Fibroblast of lung (primary cell): ENCODE results near the gene PTMA. TPM values are rescaled to one million over a fixed set of nuclear protein-coding genes. Genes with fewer than 3 reads are reported as not detected.
A peak's percentile ranks its signal among the peaks of the same experiment; 100 is the strongest.

ENCODE experiments used
- DNase-seq, 2 donors: peaks; one replicate each; pipeline versions ENCODE4 v3.0.0 to v3.0.0-alpha.2; 2010; ENCODE audit warnings: low read depth in 2 of 2
- H2AFZ ChIP-seq: 2 replicates; pipeline ENCODE4 v1.5.1; 2012; ENCODE audit warnings: low read length, control low read depth, inconsistent platforms
- H3K27ac ChIP-seq: 2 replicates; pipeline ENCODE4 v1.5.1; 2011; ENCODE audit warnings: low read length, control low read depth; ENCODE audit not compliant: insufficient read depth
- H3K27me3 ChIP-seq: 2 replicates; pipeline ENCODE4 v1.5.1; 2011; ENCODE audit warnings: mild to moderate bottlenecking, low read length; ENCODE audit not compliant: control insufficient read depth, insufficient read depth
- H3K36me3 ChIP-seq: 2 replicates; pipeline ENCODE4 v1.5.1; 2011; ENCODE audit warnings: low read length; ENCODE audit not compliant: control insufficient read depth, insufficient read depth
- H3K4me1 ChIP-seq: 2 replicates; pipeline ENCODE4 v1.5.1; 2011; ENCODE audit warnings: low read length; ENCODE audit not compliant: control insufficient read depth, insufficient read depth; ENCODE audit errors: extremely low read depth
- H3K4me2 ChIP-seq: 2 replicates; pipeline ENCODE4 v1.5.1; 2011; ENCODE audit warnings: low read length, control low read depth; ENCODE audit not compliant: insufficient read depth; ENCODE audit errors: extremely low read depth
- H3K4me3 ChIP-seq, 4 experiments: fragments of 200-600 bp in 1 of 4; sonication (generic) in 1 of 4; replicated peaks in 1 of 4; 2 replicates each; pipeline ENCODE4 v1.5.1; 2011 to 2016; ENCODE audit warnings: low read length in 4 of 4, low read depth in 3 of 4, mild to moderate bottlenecking in 3 of 4, control low read depth in 2 of 4, inconsistent platforms in 1 of 4, mixed read lengths in 1 of 4; ENCODE audit not compliant: insufficient read depth in 1 of 4; ENCODE audit errors: control extremely low read depth in 1 of 4
- H3K79me2 ChIP-seq: 2 replicates; pipeline ENCODE4 v1.5.1; 2012; ENCODE audit warnings: mild to moderate bottlenecking, low read length, inconsistent platforms; ENCODE audit not compliant: control insufficient read depth, insufficient read depth
- H3K9ac ChIP-seq: 2 replicates; pipeline ENCODE4 v1.5.1; 2011; ENCODE audit warnings: mild to moderate bottlenecking, low read length, control low read depth; ENCODE audit not compliant: insufficient read depth
- H3K9me3 ChIP-seq: 2 replicates; pipeline ENCODE4 v1.5.1; 2012; ENCODE audit warnings: low read depth, low read length; ENCODE audit not compliant: control insufficient read depth, insufficient read depth
- H4K20me1 ChIP-seq: 2 replicates; pipeline ENCODE4 v1.5.1; 2011; ENCODE audit warnings: low read length; ENCODE audit not compliant: control insufficient read depth, insufficient read depth; ENCODE audit errors: extremely low read depth
- CTCF ChIP-seq, 2 donors: IDR thresholded peaks in 1 of 2; conservative IDR thresholded peaks in 1 of 2; 1 replicate in 1 of 2; 2 replicates in 1 of 2; pipeline ENCODE4 v1.5.1; 2011 to 2012; ENCODE audit warnings: low read length in 2 of 2, control low read depth in 1 of 2, inconsistent platforms in 1 of 2, low read depth in 1 of 2, mild to moderate bottlenecking in 1 of 2
- EZH2 ChIP-seq: IDR thresholded peaks from 2 replicates; pipeline ENCODE4 v1.5.1; 2012; ENCODE audit warnings: low read length, control low read depth, mild to moderate bottlenecking; ENCODE audit errors: missing control alignments
- polyA plus RNA-seq, 2 donors: library from polyadenylated mRNA; depleted of rRNA in 1 of 2; stranded (reverse) in 1 of 2; unstranded in 1 of 2; fragments of >200 nt; gene quantifications; 2 replicates each; pipeline ENCODE4 v1.2.1, GENCODE V29; 2011 to 2012; ENCODE audit warnings: missing spikeins in 1 of 2
- total RNA-seq: library from RNA; depleted of rRNA; stranded (reverse); fragments of >200 nt; gene quantifications from 2 replicates; pipeline ENCODE4 v1.2.1, GENCODE V29; 2014

PTMA gene
- total and polyA plus RNA-seq, 2 donors (not counting 1 experiment from before 2014, with no cell fraction given) = 481 to 650 TPM

- Histone ChIP-seq H3K4me2 (no peak overlapping the region), H3K27me3 (no peaks in the 10 kb centered on the region), H3K9ac (no peak overlapping the region), H3K9me3 (no peaks in the 10 kb centered on the region), H3K27ac (no peak overlapping the region), H3K79me2 (no peaks in the 10 kb centered on the region), H3K4me1 (peaks cover 9% of the 10 kb centered on the region), H3K4me3 (no peak overlapping the region), H3K36me3 (no peaks in the 10 kb centered on the region), H2AFZ (no peak overlapping the region), H4K20me1 (no peaks in the 10 kb centered on the region)
- TF ChIP-seq CTCF (conservative IDR thresholded peaks at IDR 0.05 in 1 of 2, IDR thresholded peaks at IDR 0.05 in 1 of 2; ENCODE audit: low read depth in 1 of 2, low read length in 2 of 2) (no peak), EZH2 (no peak)
- no peak for DNase-seq
Observed at GRCh38 chr2:231663458-231664212, 44.7 kb upstream of the PTMA start.

- Histone ChIP-seq H3K27me3 (no peaks in the 10 kb centered on the region), H3K4me1 (peaks cover 9% of the 10 kb centered on the region), H4K20me1 (no peaks in the 10 kb centered on the region), H2AFZ (no peak overlapping the region), H3K4me2 (no peak overlapping the region), H3K4me3 (no peak overlapping the region), H3K9me3 (no peaks in the 10 kb centered on the region), H3K27ac (no peak overlapping the region), H3K79me2 (no peaks in the 10 kb centered on the region), H3K36me3 (no peaks in the 10 kb centered on the region), H3K9ac (no peak overlapping the region)
- DNase-seq = no peak
- TF ChIP-seq CTCF (conservative IDR thresholded peaks at IDR 0.05 in 1 of 2, IDR thresholded peaks at IDR 0.05 in 1 of 2; ENCODE audit: low read depth in 1 of 2, low read length in 2 of 2) = no peak
- no peak for TF ChIP-seq EZH2
Observed at GRCh38 chr2:231664727-231665126, 43.6 kb upstream of the PTMA start.

GRCh38 chr2:231665245-231666170 is 42.8 kb upstream of the PTMA start:
- Histone ChIP-seq H2AFZ (no peak overlapping the region), H3K4me2 (no peak overlapping the region)
- TF ChIP-seq EZH2 = no peak

More at GRCh38 chr2:231665245-231666170, 42.8 kb upstream of the PTMA start:
- H3K9ac ChIP-seq = no peak overlapping the region
- H3K9me3 ChIP-seq = no peaks in the 10 kb centered on the region
- H3K36me3 ChIP-seq = no peaks in the 10 kb centered on the region
- no peak for DNase-seq
- H4K20me1 ChIP-seq = no peaks in the 10 kb centered on the region
- no peaks in the 10 kb centered on the region for H3K79me2 ChIP-seq
- H3K4me3 ChIP-seq = peak overlapping the region in 2 of 4 experiments; percentile 50 to 60
- H3K27me3 ChIP-seq = no peaks in the 10 kb centered on the region
- H3K4me1 ChIP-seq = peaks cover 9% of the 10 kb centered on the region
- H3K27ac ChIP-seq = peak overlapping the region; percentile 100
